ENCODE results near the gene SLC31A1. TPM values are rescaled to one million over a fixed set of nuclear protein-coding genes. Genes with fewer than 3 reads are reported as not detected.
"Not testable (repeated sequence)": the region's sequence is repeated elsewhere in the genome, so short reads cannot be mapped to it uniquely, and the experiment has no call there.

SLC31A1 gene
- total RNA-seq, 2 experiments from 2014 or later, result 12.1 to 12.5 TPM

DNA sequence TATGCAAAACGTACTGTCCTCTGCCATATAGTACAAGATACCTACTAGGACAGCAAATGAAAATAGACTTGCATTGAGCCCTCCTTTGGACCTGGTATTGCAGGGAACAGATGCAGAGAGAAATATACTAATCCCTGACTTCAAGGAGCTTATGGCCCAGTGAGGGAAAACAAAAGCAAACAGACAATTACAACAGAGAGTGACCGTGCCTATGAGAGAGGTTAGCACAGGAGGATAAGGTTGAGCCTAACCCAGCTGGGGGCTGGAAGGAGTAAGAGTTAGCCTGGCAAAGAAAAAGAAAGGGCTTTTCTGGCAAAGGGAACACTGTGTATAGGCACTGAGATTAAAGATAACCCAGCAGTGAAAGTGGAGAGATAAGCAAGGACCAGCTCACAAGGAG is 48.5 kb downstream of the SLC31A1 start:
- H3K27me3 Mint-ChIP-seq, result no peaks in the 10 kb centered on the region
- peaks cover 32% of the 10 kb centered on the region for H3K4me1 Mint-ChIP-seq (ENCODE audit: low read depth)
- ChIA-PET POLR2A (interaction anchor here (0.7 to 2.3 kb wide), 4 partner anchors 49 to 157 kb away, joined by 3 to 20 read pairs (median 3); partner anchors contain the start of genes FKBP15, POLE3 and SLC31A1), CTCF (interaction anchor here (0.6 to 1.4 kb wide), 7 partner anchors 48 to 385 kb away, joined by 3 to 6 read pairs (median 3); partner anchors contain the start of genes FKBP15 and SLC31A1)
- no peak for DNase-seq
- intact Hi-C loops (cut with micrococcal nuclease), result loop anchor here (1.0 to 10.0 kb wide), 2 partner anchors 50 to 245 kb away; no protein-coding TSS in a partner anchor
- no peaks in the 10 kb centered on the region for H3K9me3 Mint-ChIP-seq
- H3K27ac Mint-ChIP-seq, result peak overlapping the region; percentile 25
- no peak overlapping the region for H3K4me3 Mint-ChIP-seq
- H3K36me3 Mint-ChIP-seq, result peaks cover 36% of the 10 kb centered on the region

DNA sequence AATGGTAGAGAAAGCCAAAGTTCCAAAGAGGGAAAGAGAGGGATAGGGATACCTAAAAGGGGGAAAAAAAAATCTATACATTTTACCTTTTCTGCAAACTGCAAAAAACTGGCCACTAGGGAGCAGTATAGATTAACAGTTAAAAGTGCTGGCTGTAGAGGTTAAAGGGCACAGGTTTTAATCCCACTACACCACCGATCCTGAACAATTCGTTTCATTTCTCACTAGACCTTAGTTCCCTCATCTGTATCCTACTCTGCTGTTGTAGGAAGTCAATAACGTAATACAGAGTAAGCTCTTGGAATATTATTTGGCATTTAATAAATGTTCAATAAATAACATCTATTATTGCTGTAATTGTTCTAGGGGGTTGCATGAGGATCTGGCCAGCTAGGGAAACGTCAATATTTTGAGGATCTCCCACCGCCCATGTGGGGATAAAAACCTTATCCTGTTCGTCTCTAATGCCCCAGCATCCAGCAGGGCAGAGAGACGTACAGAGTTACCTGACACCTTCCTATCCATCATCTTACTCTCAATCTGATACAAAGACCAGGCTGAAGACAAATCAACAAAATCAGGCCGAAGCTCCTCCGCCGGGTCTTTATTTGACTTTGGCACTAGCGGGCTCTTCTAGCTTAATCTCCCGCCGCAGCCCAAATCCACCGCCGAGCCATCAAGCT is 53.3 kb downstream of the SLC31A1 start:
- H3K4me1 Mint-ChIP-seq (ENCODE audit: low read depth), result peaks cover 34% of the 10 kb centered on the region
- H3K27me3 Mint-ChIP-seq, result no peaks in the 10 kb centered on the region
- CTCF ChIA-PET, result interaction anchor here (0.7 to 4.9 kb wide), 37 partner anchors 10 to 407 kb away, joined by 3 to 46 read pairs (median 5); partner anchors contain the start of genes ALAD, C9orf43, FKBP15 and HDHD3
- H3K4me3 Mint-ChIP-seq, result no peak overlapping the region
- intact Hi-C loops (cut with micrococcal nuclease), result loop anchor here (1.0 to 10.0 kb wide), 11 partner anchors 53 to 384 kb away; partner anchors contain the start of genes ALAD, C9orf43, FKBP15 and POLE3
- no peak overlapping the region for H3K27ac Mint-ChIP-seq
- peaks cover 38% of the 10 kb centered on the region for H3K36me3 Mint-ChIP-seq
- H3K9me3 Mint-ChIP-seq, result no peaks in the 10 kb centered on the region
- POLR2A ChIA-PET, result interaction anchor here (0.7 to 2.4 kb wide), 9 partner anchors 54 to 402 kb away, joined by 3 to 37 read pairs (median 5); partner anchors contain the start of genes BSPRY, C9orf43, FKBP15 and HDHD3
- DNase-seq, result no peak

DNA sequence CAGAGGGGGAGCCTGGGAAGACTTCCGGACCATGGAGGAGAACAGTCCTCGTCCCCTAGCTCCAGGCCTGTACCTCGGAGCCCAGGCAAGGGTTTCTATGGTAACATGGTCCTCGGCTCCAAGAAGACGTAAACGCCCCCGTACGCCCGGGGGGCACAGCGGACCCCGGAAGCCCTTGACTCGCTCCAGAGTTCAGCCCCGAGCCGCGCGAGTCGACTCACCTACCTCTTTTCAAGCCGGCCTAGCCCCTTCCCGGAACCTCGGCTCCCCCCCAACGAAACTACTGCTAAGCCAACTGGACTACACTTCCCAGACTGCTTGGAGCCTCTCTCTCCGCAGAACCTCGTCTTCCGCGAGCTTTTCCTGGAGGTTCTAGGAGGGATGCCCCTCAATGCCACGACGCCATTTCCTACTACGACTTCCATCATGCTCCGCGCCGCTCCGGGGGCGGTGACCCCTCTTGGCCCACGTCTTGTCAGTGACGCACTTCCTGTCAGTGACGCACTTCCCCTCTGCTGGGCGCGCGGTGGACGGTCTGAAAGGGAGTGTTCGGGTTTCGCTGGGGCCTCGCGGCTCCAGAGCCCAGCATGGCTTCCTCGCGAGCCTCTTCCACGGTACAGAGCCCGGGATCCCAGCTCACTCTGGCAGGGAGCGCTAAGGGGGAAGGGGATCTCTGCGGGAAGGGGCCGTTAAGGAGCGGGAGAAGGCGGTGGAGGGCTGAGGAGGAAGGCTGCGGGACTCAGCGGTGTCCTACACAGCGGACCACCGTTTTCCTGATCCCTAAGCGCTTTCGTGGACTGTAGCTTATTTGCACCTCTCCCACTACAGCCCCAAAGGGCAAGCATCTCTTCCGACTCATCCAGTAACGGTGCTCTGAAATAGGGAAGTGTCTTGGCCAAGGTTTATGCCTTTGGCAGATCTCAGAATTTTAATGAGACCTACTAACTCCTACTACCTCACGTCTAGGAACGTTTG is 54.1 kb downstream of the SLC31A1 start, which contains the start of the genes CDC26 and PRPF4:
Gene CDC26 (minus strand): TSS at position 416 of the 975 bp plus-strand sequence. CDS start 3,065 bp downstream, outside the sequence.
Gene PRPF4 (plus strand): TSS at position 502 of the 975 bp plus-strand sequence. CDS start 86 bp downstream, at position 588.
- Mint-ChIP-seq H3K27ac (no peak within 1 kb of the TSS), H3K27me3 (no peaks in the 10 kb centered on the region), H3K4me3 (no peak within 1 kb of the TSS), H3K36me3 (peaks cover 42% of the 10 kb centered on the region), H3K9me3 (no peaks in the 10 kb centered on the region), H3K4me1 (ENCODE audit: low read depth) (peaks cover 35% of the 10 kb centered on the region)
- ChIA-PET CTCF (interaction anchor here (0.8 to 4.9 kb wide), 30 partner anchors 11 to 406 kb away, joined by 3 to 46 read pairs (median 5); partner anchors contain the start of genes ALAD, C9orf43, FKBP15 and HDHD3), POLR2A (interaction anchor here (0.6 to 2.4 kb wide), 10 partner anchors 37 to 401 kb away, joined by 3 to 37 read pairs (median 4); partner anchors contain the start of genes BSPRY, C9orf43, FKBP15 and HDHD3)
- peak; percentile 97 for DNase-seq
- intact Hi-C loops (cut with micrococcal nuclease), result loop anchor here (1.0 to 10.0 kb wide), 9 partner anchors 54 to 383 kb away; partner anchors contain the start of genes ALAD, C9orf43, FKBP15 and POLE3

DNA sequence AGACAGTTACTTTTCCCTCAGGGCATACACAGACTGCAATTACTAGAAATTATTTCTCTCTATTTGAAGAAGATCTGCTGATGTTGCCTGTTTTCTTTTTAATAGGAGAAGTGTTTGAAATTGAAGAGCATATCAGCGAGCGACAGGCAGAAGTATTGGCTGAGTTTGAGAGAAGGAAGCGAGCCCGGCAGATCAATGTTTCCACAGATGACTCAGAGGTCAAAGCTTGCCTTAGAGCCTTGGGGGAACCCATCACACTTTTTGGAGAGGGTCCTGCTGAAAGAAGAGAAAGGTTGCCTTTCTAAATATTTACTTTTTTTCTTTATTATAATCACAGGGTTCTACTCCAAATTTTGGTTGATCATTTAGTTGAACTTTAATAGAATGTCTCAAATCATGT is 57.5 kb downstream of the SLC31A1 start:
- H3K27me3 Mint-ChIP-seq, result no peaks in the 10 kb centered on the region
- H3K4me1 Mint-ChIP-seq (ENCODE audit: low read depth), result peaks cover 32% of the 10 kb centered on the region
- intact Hi-C loops (cut with micrococcal nuclease), result loop anchor here (10.0 kb wide), 1 partner anchor 236 kb away; no protein-coding TSS in a partner anchor
- no peak overlapping the region for H3K4me3 Mint-ChIP-seq
- DNase-seq, result no peak
- CTCF ChIA-PET, result no interaction called here
- H3K27ac Mint-ChIP-seq, result peak overlapping the region; percentile 38
- H3K36me3 Mint-ChIP-seq, result peaks cover 51% of the 10 kb centered on the region
- no peaks in the 10 kb centered on the region for H3K9me3 Mint-ChIP-seq
- POLR2A ChIA-PET, result no interaction called here

DNA sequence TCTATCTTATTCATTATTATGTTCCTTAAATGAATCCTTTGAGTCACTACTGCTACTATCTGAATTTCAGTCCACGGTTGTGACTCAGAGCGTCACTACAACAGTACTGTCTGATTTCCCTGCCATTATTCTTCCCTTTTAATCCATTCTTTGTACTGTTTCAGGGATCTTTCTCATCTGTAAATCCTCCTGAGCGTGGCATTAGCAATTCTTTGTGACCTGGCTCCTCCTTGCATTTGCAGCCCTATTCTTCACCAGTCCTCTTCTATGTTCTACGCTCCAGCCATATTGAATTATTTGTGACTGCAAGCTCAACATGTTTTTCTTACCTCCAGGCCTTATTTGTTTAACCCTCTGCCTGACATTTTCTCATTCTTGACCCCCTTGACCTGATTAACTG is 60.0 kb downstream of the SLC31A1 start:
- POLR2A ChIA-PET, result no interaction called here
- Mint-ChIP-seq H3K27me3 (no peaks in the 10 kb centered on the region), H3K4me3 (no peak overlapping the region), H3K27ac (no peak overlapping the region), H3K9me3 (no peaks in the 10 kb centered on the region), H3K36me3 (peaks cover 64% of the 10 kb centered on the region), H3K4me1 (ENCODE audit: low read depth) (peaks cover 26% of the 10 kb centered on the region)
- no peak for DNase-seq
- intact Hi-C loops (cut with micrococcal nuclease), result no loop called here
- CTCF ChIA-PET, result interaction anchor here (0.8 kb wide), 1 partner anchor 374 kb away, joined by 3 read pairs; no protein-coding TSS in a partner anchor

DNA sequence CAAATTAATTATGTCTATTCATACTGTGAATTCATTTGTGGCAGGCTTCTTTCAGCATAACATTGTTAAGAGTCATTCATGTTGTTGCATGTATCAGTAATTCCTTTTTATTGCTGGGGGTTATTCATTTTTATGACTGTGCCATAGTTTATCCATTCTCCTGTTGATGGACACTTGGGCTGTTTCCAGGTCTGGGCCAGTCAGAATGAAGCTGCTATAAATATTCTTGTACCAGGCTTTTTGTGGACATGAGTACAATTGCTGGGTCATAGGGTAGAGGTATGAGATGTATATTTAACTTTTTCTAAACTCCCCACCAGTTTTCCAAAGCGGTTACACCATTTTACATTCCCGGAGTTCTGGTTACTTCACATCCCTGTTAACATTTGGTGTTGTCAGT is 67.7 kb downstream of the SLC31A1 start:
- POLR2A ChIA-PET, result no interaction called here
- Mint-ChIP-seq H3K27ac (no peak overlapping the region), H3K4me3 (no peak overlapping the region), H3K27me3 (no peaks in the 10 kb centered on the region), H3K36me3 (peaks cover 63% of the 10 kb centered on the region), H3K9me3 (no peaks in the 10 kb centered on the region), H3K4me1 (ENCODE audit: low read depth) (no peaks in the 10 kb centered on the region)
- intact Hi-C loops (cut with micrococcal nuclease), result no loop called here
- CTCF ChIA-PET, result no interaction called here
- DNase-seq, result no peak

DNA sequence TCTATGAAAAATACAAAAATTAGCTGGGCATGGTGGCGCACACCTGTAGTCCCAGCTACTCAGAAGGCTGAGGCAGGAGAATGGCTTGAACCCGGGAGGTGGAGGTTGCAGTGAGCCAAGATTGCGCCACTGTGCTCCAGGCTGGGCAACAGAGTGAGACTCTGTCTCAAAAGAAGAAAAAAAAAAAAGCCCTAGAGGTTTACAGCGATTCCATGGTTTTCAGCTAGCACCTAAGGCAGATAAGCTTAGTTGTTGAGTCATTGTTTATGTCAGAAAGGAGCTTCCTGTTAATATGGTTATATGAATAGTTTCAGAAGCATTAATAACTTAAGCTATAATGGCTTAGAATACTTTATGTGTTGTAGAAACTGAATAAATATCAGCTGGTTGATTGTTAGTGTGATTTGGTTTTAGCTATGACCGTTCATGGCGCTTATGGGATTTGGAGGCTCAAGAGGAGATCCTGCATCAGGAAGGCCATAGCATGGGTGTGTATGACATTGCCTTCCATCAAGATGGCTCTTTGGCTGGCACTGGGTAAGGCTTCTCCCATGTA is 68.8 kb downstream of the SLC31A1 start:
- ChIA-PET POLR2A (no interaction called here), CTCF (interaction anchor here (1.1 to 1.4 kb wide), 2 partner anchors 15 to 17 kb away, joined by 3 to 4 read pairs; partner anchors contain the start of genes CDC26 and PRPF4)
- peak overlapping the region; percentile 4 for H3K27ac Mint-ChIP-seq

DNA sequence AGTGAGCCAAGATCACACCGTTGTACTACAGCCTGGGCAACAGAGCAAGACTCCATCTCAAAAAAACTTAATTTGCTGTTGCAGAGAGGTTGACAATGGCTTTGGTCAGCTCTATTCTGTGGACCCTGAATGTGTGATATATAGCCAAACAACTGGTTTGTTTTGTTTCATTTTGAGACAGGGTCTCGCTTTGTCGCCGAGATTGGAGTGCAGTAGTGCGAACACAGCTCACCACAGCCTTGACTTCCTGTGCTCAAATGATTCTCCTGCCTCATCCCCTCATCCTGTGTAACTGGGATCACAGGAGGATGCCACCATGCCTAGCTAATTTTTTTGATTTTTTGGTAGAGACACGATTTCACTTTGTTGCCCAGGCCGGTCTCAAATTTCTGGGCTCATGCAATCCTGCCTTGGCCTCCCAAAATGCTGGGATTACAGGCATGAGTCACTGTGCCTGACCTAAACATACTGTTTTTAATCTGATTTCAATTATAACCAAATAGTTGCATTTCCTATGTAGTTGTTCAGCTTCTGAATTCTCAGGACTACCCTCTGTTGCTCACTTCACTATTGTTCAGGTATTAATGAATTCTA is 72.0 kb downstream of the SLC31A1 start:
- CTCF ChIA-PET, result interaction anchor here (0.5 kb wide), 1 partner anchor 19 kb away, joined by 3 read pairs; no protein-coding TSS in a partner anchor

More for the DNA sequence above, 68.8 kb downstream of the SLC31A1 start:
- no peak for DNase-seq
- intact Hi-C loops (cut with micrococcal nuclease), result no loop called here
- H3K36me3 Mint-ChIP-seq, result peaks cover 53% of the 10 kb centered on the region
- no peaks in the 10 kb centered on the region for H3K9me3 Mint-ChIP-seq
- no peaks in the 10 kb centered on the region for H3K4me1 Mint-ChIP-seq (ENCODE audit: low read depth)
- H3K4me3 Mint-ChIP-seq, result no peak overlapping the region
- H3K27me3 Mint-ChIP-seq, result no peaks in the 10 kb centered on the region

DNA sequence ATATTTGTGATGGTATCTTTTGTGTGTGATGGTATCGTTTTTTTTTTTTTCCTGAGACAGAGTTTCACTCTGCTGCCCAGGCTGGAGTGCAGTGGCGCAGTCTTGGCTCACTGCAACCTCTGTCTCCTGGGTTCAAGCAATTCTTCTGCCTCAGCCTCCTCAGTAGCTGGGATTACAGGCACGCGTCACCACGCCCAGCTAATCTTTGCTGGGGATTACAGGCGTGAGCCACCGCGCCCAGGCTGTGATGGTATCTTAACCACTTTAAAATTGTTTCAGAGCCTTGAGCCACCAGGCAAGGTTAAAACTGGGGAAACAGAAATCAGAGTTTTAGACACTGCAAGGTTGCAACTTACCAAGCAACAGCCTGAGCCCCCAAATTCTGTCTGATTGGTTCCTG is 74.9 kb downstream of the SLC31A1 start:
- H3K27ac Mint-ChIP-seq; intact Hi-C loops (cut with micrococcal nuclease); POLR2A ChIA-PET; H3K4me3 Mint-ChIP-seq; H3K27me3 Mint-ChIP-seq; DNase-seq; H3K9me3 Mint-ChIP-seq; CTCF ChIA-PET; H3K4me1 Mint-ChIP-seq (ENCODE audit: low read depth): not testable (repeated sequence)
- H3K36me3 Mint-ChIP-seq, result peaks cover 15% of the 10 kb centered on the region

More for the DNA sequence above, 72.0 kb downstream of the SLC31A1 start:
- DNase-seq, result no peak
- H3K27ac Mint-ChIP-seq, result no peak overlapping the region
- H3K9me3 Mint-ChIP-seq, result no peaks in the 10 kb centered on the region
- POLR2A ChIA-PET, result no interaction called here
- intact Hi-C loops (cut with micrococcal nuclease), result no loop called here
- no peak overlapping the region for H3K4me3 Mint-ChIP-seq
- no peaks in the 10 kb centered on the region for H3K4me1 Mint-ChIP-seq (ENCODE audit: low read depth)
- no peaks in the 10 kb centered on the region for H3K27me3 Mint-ChIP-seq
- peaks cover 35% of the 10 kb centered on the region for H3K36me3 Mint-ChIP-seq

DNA sequence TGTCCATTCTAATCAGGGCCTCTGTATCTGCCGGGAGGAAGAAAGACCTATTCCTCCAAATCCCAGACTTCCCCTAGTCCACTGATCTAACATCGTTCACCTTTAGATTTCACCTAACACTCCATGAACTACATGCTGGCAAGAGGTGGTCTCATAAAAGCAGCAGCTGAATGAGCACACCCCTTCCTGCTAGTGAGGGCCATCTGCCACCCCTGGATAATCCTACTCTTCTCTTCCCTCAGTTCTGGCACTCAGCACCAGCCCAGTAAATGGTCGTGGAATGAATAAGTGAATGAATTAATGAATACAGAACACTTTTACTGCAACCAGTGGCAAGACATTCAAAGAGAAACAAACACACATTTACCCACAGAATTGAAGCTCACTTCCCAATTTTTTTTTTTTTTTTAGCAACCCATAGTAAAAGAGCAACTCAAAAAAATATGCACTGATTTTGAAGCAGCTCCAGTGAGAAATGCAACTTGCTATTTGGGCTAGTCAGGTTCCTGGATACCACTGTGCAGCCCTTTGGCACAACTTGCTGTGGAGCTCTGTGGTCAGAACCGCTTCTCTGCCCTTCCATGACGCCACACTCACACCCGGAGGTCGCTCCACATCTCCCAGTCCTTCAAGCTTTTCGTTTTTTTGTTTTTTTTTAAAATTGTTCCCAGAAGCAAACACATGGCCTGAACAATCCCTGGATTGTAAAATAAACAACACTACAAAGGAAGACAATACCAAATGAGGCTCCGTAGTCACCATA is 75.6 kb downstream of the SLC31A1 start:
- no peaks in the 10 kb centered on the region for H3K27me3 Mint-ChIP-seq
- H3K4me3 Mint-ChIP-seq, result no peak overlapping the region
- H3K4me1 Mint-ChIP-seq (ENCODE audit: low read depth), result no peaks in the 10 kb centered on the region
- intact Hi-C loops (cut with micrococcal nuclease), result no loop called here
- H3K27ac Mint-ChIP-seq, result no peak overlapping the region
- DNase-seq, result no peak
- ChIA-PET CTCF (interaction anchor here (1.2 kb wide), 1 partner anchor 13 kb away, joined by 4 read pairs; no protein-coding TSS in a partner anchor), POLR2A (no interaction called here)
- no peaks in the 10 kb centered on the region for H3K9me3 Mint-ChIP-seq
- H3K36me3 Mint-ChIP-seq, result peaks cover 9% of the 10 kb centered on the region

Data from activated CD4-positive, alpha-beta memory T cell treated with anti-CD3 and anti-CD28 coated beads for 36 hours (primary cell).